GM23338 (cell line): ENCODE measurements around the gene ACOXL. TPM values are rescaled to one million over a fixed set of nuclear protein-coding genes. Genes with fewer than 3 reads are reported as not detected.

Experiments used
- ATAC-seq: fragments of 200-7000 bp; cut with Tn5 transposase; 3 replicates; pipeline ENCODE4 v1.9.1; 2020
- DNase-seq: peaks from one replicate; pipeline ENCODE4 v3.0.0-alpha.2; 2015; ENCODE audit warnings: low spot score
- H2AFZ ChIP-seq: fragments of 200-600 bp; sonication (generic); 2 replicates; pipeline ENCODE4 v1.8.0; 2016; ENCODE audit warnings: antibody characterized with exemption, mild to moderate bottlenecking, moderate library complexity
- H3F3A ChIP-seq: fragments of 200-600 bp; sonication (generic); replicated peaks from 2 replicates; pipeline ENCODE4 v1.8.0; 2017; ENCODE audit warnings: antibody characterized with exemption, mixed run types, low read depth
- H3K27ac ChIP-seq: fragments of 200-600 bp; sonication (generic); 2 replicates; pipeline ENCODE4 v1.6.1; 2016; ENCODE audit warnings: low read depth
- H3K27me3 ChIP-seq: fragments of 200-600 bp; sonication (generic); 2 replicates; pipeline ENCODE4 v1.8.0; 2016; ENCODE audit warnings: mild to moderate bottlenecking, mixed run types, moderate library complexity; ENCODE audit not compliant: insufficient read depth
- H3K36me3 ChIP-seq: fragments of 200-600 bp; sonication (generic); 2 replicates; pipeline ENCODE4 v1.8.0; 2016; ENCODE audit warnings: mild to moderate bottlenecking; ENCODE audit not compliant: insufficient read depth
- H3K4me1 ChIP-seq: fragments of 200-600 bp; sonication (generic); 2 replicates; pipeline ENCODE4 v1.8.0; 2016; ENCODE audit warnings: mild to moderate bottlenecking, moderate library complexity; ENCODE audit not compliant: insufficient read depth
- H3K4me2 ChIP-seq: fragments of 200-600 bp; sonication (generic); 2 replicates; pipeline ENCODE4 v1.7.1; 2017; ENCODE audit warnings: mixed run types
- H3K4me3 ChIP-seq: fragments of 200-600 bp; sonication (generic); 2 replicates; pipeline ENCODE4 v1.6.1; 2016; ENCODE audit warnings: mixed run types
- H3K79me2 ChIP-seq: fragments of 200-600 bp; sonication (generic); replicated peaks from 2 replicates; pipeline ENCODE4 v1.8.0; 2017; ENCODE audit warnings: mild to moderate bottlenecking; ENCODE audit not compliant: insufficient read depth
- H3K9me2 ChIP-seq: fragments of 200-600 bp; sonication (generic); 2 replicates; pipeline ENCODE4 v1.8.0; 2017; ENCODE audit not compliant: insufficient read depth
- H4K20me1 ChIP-seq: fragments of 200-600 bp; sonication (generic); replicated peaks from 2 replicates; pipeline ENCODE4 v1.8.0; 2017; ENCODE audit warnings: mild to moderate bottlenecking; ENCODE audit not compliant: insufficient read depth
- H3K27ac Mint-ChIP-seq: 2 replicates; pipeline ENCODE4 v1.8.0; 2020; ENCODE audit warnings: inconsistent platforms, mild to moderate bottlenecking, moderate library complexity, mixed read lengths
- H3K27me3 Mint-ChIP-seq: 3 replicates; pipeline ENCODE4 v1.8.0; 2022; ENCODE audit warnings: low read depth, mild to moderate bottlenecking, moderate library complexity, mixed read lengths, inconsistent platforms; ENCODE audit not compliant: insufficient read depth, poor library complexity
- H3K36me3 Mint-ChIP-seq: 3 replicates; pipeline ENCODE4 v1.8.0; 2021; ENCODE audit warnings: low read depth, mild to moderate bottlenecking, inconsistent platforms, moderate library complexity, mixed read lengths
- H3K4me1 Mint-ChIP-seq: 3 replicates; pipeline ENCODE4 v1.8.0; 2020; ENCODE audit warnings: mild to moderate bottlenecking, inconsistent platforms, mixed read lengths
- H3K4me3 Mint-ChIP-seq: 3 replicates; pipeline ENCODE4 v1.8.0; 2021; ENCODE audit warnings: moderate library complexity, mild to moderate bottlenecking, inconsistent platforms, mixed read lengths
- H3K9me3 Mint-ChIP-seq: 3 replicates; pipeline ENCODE4 v1.8.0; 2020; ENCODE audit warnings: moderate library complexity, mild to moderate bottlenecking, inconsistent platforms, mixed read lengths
- CREB1 ChIP-seq: fragments of 250-450 bp; sonication (Bioruptor Pico); IDR thresholded peaks from 2 replicates; pipeline ENCODE4 v1.5.0; 2020; ENCODE audit warnings: low read depth, mild to moderate bottlenecking, moderate library complexity
- CTCF ChIP-seq, 2 experiments: fragments of 200-600 bp in 1 of 2; sonication (generic) in 1 of 2; conservative IDR thresholded peaks; 2 replicates each; pipeline versions ENCODE4 v1.5.1 to v1.6.1; 2016 to 2017; ENCODE audit warnings: antibody characterized with exemption in 2 of 2, low read depth in 2 of 2, mild to moderate bottlenecking in 2 of 2, moderate library complexity in 1 of 2
- ETS1 ChIP-seq: IDR thresholded peaks from 2 replicates; pipeline ENCODE4 v1.6.1; 2016; ENCODE audit warnings: antibody characterized with exemption
- NANOG ChIP-seq: IDR thresholded peaks from 2 replicates; pipeline ENCODE4 v1.6.1; 2016; ENCODE audit warnings: antibody characterized with exemption, borderline replicate concordance
- REST ChIP-seq: IDR thresholded peaks from one replicate; pipeline ENCODE4 v1.6.1; 2018; ENCODE audit warnings: antibody characterized with exemption; ENCODE audit not compliant: unreplicated experiment
- STAT1 ChIP-seq: IDR thresholded peaks from one replicate; pipeline ENCODE4 v1.6.1; 2016; ENCODE audit warnings: antibody characterized with exemption; ENCODE audit not compliant: unreplicated experiment
- ZNF462 ChIP-seq: fragments of 250-450 bp; sonication (Bioruptor Pico); IDR thresholded peaks from 2 replicates; pipeline ENCODE4 v1.5.0; 2020; ENCODE audit warnings: mild to moderate bottlenecking, moderate library complexity
- polyA plus RNA-seq: library from polyadenylated mRNA; unstranded; fragments of >200 nt; fragmentation: Nextera tagmentation; extraction: Ambion mirVana; gene quantifications from 2 replicates; pipeline ENCODE4 v1.2.1, GENCODE V29; 2016
- total RNA-seq: library from RNA; depleted of rRNA; stranded (reverse); fragments of >200 nt; shearing (Covaris generic); gene quantifications from 2 replicates; pipeline ENCODE4 v1.2.3, GENCODE V29; 2014

The ACOXL gene
- total and polyA plus RNA-seq, 2 experiments from 2014 or later, result 9.0 to 14.7 TPM

- no peak for TF ChIP-seq ZNF462
Observed at GRCh38 chr2:110816404-110817365, 84.3 kb downstream of the ACOXL start (continued).

GRCh38 chr2:110818767-110819481 is 86.6 kb downstream of the ACOXL start:
- H3K79me2 ChIP-seq, result no peaks in the 10 kb centered on the region; the same call in 1 of the 2 replicates
- Mint-ChIP-seq H3K4me3 (no peak overlapping the region), H3K4me1 (no peaks in the 10 kb centered on the region), H3K27me3 (peaks cover 5% of the 10 kb centered on the region), H3K27ac (no peak overlapping the region), H3K9me3 (peaks cover 9% of the 10 kb centered on the region; the same call in 2 of the 3 replicates), H3K36me3 (peaks cover 17% of the 10 kb centered on the region)
- no peak for TF ChIP-seq NANOG
- peak; percentile 30 to 42; a peak in 2 of 4 replicates for TF ChIP-seq CTCF (conservative IDR thresholded peaks at IDR 0.05; ENCODE audit: low read depth in 2 of 2)
- no peak for TF ChIP-seq CREB1 (CRISPR knock-in tag)
- TF ChIP-seq ETS1, result no peak
- TF ChIP-seq STAT1, result no peak
- TF ChIP-seq REST, result no peak
- H3F3A ChIP-seq, result no peaks in the 10 kb centered on the region
- no peak overlapping the region for H3K4me3 ChIP-seq
- no peak overlapping the region for H3K4me2 ChIP-seq
- peaks cover 9% of the 10 kb centered on the region; the same call in 1 of the 2 replicates for H3K9me2 ChIP-seq
- H3K27ac ChIP-seq, result no peak overlapping the region
- H2AFZ ChIP-seq, result no peak overlapping the region
- H3K4me1 ChIP-seq, result no peaks in the 10 kb centered on the region
- peak; percentile 51 for DNase-seq
- H3K27me3 ChIP-seq, result no peaks in the 10 kb centered on the region
- peak; percentile 41; the same call in 2 of the 3 replicates for ATAC-seq
- H3K36me3 ChIP-seq, result 0 out of 2 replicates have a peak, but pooled peaks cover 7% of the 10 kb centered on the region
- H4K20me1 ChIP-seq, result no peaks in the 10 kb centered on the region
